HepG2 (cell line): ENCODE results near the gene ARMH4. TPM values are rescaled to one million over a fixed set of nuclear protein-coding genes. Genes with fewer than 3 reads are reported as not detected.

Experiments used
- ELF3 ChIP-seq: IDR thresholded peaks from 2 replicates; pipeline ENCODE4 v1.6.1; 2016; ENCODE audit warnings: missing genetic modification reagents, missing compliant biosample characterization
- HDAC2 ChIP-seq: sonication (generic); formaldehyde crosslinking; IDR thresholded peaks from 2 replicates; pipeline ENCODE4 v1.4.0; 2020; ENCODE audit warnings: missing genetic modification reagents
- MTF1 ChIP-seq: sonication (generic); formaldehyde crosslinking; IDR thresholded peaks from 2 replicates; pipeline ENCODE4 v1.5.0; 2020; ENCODE audit warnings: missing genetic modification reagents
- ZBTB38 ChIP-seq: sonication (generic); formaldehyde crosslinking; IDR thresholded peaks from 2 replicates; pipeline ENCODE4 v1.5.1; 2020; ENCODE audit warnings: mild to moderate bottlenecking, missing genetic modification reagents
- polyA plus RNA-seq, 8 experiments: library from polyadenylated mRNA; depleted of rRNA in 3 of 8; stranded (reverse) in 7 of 8; unstranded in 1 of 8; fragments of >200 nt; fragmentation: Illumina TruSeq in 4 of 8; extraction: Trizol in 4 of 8; gene quantifications; 2 replicates each; pipeline versions ENCODE4 v1.2.1 to v1.2.3, GENCODE V29; 2011 to 2016; ENCODE audit warnings: low read depth in 4 of 8, missing spikeins in 1 of 8, mixed read lengths in 1 of 8; ENCODE audit not compliant: insufficient read depth in 1 of 8
- total RNA-seq, 5 experiments: library from RNA; depleted of rRNA; stranded (reverse); fragments of >200 nt; fragmentation: Illumina TruSeq; extraction: Trizol; gene quantifications; 2 replicates each; pipeline ENCODE4 v1.2.3, GENCODE V29; 2016; ENCODE audit warnings: low read depth in 1 of 5
- TF ChIP-seq, protein P1 (sequence below): sonication (generic); formaldehyde crosslinking; conservative IDR thresholded peaks from 2 replicates; pipeline ENCODE4 v1.4.0; 2020; ENCODE audit warnings: mild to moderate bottlenecking, missing genetic modification reagents, moderate library complexity
- TF ChIP-seq, protein P2 (sequence below): sonication (generic); formaldehyde crosslinking; IDR thresholded peaks from 2 replicates; pipeline ENCODE4 v1.9.0; 2022; ENCODE audit warnings: missing genetic modification reagents, mild to moderate bottlenecking, borderline replicate concordance
- TF ChIP-seq, protein P3 (sequence below): sonication (generic); formaldehyde crosslinking; IDR thresholded peaks from 2 replicates; pipeline ENCODE4 v1.4.0; 2020; ENCODE audit warnings: mild to moderate bottlenecking, low read depth, missing genetic modification reagents
- TF ChIP-seq, protein P4 (sequence below): IDR thresholded peaks from 2 replicates; pipeline ENCODE4 v1.6.1; 2016; ENCODE audit warnings: low read depth
- TF ChIP-seq, protein P5 (sequence below): sonication (generic); formaldehyde crosslinking; IDR thresholded peaks from 2 replicates; pipeline ENCODE4 v1.4.0; 2020; ENCODE audit warnings: missing genetic modification reagents
- TF ChIP-seq, protein P6 (sequence below): sonication (generic); formaldehyde crosslinking; IDR thresholded peaks from 2 replicates; pipeline ENCODE4 v1.9.0; 2021; ENCODE audit warnings: missing genetic modification reagents, borderline replicate concordance

ARMH4 gene
- total and polyA plus RNA-seq, 2 of the 13 experiments (the other 11 are each of a cell fraction or from before 2014, with no cell fraction given) = 0.02 to 0.18 TPM

DNA sequence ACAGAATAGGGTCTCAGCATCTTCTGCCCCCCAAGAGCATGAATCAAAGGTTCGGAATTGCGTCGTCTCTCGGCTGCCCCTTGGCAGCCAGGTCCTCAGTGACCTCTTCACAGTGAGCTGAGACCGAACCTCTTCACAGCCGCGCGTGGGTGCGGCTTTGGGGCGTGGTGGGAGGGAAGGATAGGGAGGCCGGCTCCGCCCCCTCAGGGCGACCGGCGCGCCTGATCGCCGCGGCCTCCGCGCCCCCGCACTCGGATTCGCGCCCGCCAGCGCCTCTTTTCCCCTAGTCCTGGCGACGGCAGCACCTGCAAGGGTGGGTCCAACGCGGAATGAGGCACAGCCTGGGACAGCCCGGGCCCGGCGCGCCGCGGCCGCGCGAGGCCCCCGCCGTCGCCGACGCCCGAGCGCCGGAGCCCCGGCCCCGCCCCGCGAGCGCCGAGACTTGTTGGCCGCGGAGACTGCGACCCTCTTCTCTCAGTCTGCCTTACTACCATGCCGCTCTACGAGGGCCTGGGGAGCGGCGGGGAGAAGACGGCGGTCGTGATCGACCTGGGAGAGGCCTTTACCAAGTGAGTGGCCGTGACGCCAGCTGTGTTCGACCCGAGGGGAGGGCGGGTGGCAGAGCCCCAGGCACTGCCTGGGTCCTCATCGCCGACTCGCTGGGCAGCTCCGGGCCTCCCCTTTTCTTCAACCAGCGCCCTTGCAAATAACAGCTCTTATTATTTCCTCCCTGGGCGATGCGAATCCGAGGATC lies 47.9 kb upstream of the ARMH4 start, which contains the start of gene ACTR10 (continued):
- TF ChIP-seq, protein P1, sequence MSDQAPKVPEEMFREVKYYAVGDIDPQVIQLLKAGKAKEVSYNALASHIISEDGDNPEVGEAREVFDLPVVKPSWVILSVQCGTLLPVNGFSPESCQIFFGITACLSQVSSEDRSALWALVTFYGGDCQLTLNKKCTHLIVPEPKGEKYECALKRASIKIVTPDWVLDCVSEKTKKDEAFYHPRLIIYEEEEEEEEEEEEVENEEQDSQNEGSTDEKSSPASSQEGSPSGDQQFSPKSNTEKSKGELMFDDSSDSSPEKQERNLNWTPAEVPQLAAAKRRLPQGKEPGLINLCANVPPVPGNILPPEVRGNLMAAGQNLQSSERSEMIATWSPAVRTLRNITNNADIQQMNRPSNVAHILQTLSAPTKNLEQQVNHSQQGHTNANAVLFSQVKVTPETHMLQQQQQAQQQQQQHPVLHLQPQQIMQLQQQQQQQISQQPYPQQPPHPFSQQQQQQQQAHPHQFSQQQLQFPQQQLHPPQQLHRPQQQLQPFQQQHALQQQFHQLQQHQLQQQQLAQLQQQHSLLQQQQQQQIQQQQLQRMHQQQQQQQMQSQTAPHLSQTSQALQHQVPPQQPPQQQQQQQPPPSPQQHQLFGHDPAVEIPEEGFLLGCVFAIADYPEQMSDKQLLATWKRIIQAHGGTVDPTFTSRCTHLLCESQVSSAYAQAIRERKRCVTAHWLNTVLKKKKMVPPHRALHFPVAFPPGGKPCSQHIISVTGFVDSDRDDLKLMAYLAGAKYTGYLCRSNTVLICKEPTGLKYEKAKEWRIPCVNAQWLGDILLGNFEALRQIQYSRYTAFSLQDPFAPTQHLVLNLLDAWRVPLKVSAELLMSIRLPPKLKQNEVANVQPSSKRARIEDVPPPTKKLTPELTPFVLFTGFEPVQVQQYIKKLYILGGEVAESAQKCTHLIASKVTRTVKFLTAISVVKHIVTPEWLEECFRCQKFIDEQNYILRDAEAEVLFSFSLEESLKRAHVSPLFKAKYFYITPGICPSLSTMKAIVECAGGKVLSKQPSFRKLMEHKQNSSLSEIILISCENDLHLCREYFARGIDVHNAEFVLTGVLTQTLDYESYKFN (CRISPR knock-in tag) = no peak
- TF ChIP-seq, protein P2, sequence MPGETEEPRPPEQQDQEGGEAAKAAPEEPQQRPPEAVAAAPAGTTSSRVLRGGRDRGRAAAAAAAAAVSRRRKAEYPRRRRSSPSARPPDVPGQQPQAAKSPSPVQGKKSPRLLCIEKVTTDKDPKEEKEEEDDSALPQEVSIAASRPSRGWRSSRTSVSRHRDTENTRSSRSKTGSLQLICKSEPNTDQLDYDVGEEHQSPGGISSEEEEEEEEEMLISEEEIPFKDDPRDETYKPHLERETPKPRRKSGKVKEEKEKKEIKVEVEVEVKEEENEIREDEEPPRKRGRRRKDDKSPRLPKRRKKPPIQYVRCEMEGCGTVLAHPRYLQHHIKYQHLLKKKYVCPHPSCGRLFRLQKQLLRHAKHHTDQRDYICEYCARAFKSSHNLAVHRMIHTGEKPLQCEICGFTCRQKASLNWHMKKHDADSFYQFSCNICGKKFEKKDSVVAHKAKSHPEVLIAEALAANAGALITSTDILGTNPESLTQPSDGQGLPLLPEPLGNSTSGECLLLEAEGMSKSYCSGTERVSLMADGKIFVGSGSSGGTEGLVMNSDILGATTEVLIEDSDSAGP (CRISPR knock-in tag) = peak; percentile 34; the same call in 1 of the 2 replicates
- TF ChIP-seq, protein P3, sequence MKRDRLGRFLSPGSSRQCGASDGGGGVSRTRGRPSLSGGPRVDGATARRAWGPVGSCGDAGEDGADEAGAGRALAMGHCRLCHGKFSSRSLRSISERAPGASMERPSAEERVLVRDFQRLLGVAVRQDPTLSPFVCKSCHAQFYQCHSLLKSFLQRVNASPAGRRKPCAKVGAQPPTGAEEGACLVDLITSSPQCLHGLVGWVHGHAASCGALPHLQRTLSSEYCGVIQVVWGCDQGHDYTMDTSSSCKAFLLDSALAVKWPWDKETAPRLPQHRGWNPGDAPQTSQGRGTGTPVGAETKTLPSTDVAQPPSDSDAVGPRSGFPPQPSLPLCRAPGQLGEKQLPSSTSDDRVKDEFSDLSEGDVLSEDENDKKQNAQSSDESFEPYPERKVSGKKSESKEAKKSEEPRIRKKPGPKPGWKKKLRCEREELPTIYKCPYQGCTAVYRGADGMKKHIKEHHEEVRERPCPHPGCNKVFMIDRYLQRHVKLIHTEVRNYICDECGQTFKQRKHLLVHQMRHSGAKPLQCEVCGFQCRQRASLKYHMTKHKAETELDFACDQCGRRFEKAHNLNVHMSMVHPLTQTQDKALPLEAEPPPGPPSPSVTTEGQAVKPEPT = no peak
- TF ChIP-seq, protein P4, sequence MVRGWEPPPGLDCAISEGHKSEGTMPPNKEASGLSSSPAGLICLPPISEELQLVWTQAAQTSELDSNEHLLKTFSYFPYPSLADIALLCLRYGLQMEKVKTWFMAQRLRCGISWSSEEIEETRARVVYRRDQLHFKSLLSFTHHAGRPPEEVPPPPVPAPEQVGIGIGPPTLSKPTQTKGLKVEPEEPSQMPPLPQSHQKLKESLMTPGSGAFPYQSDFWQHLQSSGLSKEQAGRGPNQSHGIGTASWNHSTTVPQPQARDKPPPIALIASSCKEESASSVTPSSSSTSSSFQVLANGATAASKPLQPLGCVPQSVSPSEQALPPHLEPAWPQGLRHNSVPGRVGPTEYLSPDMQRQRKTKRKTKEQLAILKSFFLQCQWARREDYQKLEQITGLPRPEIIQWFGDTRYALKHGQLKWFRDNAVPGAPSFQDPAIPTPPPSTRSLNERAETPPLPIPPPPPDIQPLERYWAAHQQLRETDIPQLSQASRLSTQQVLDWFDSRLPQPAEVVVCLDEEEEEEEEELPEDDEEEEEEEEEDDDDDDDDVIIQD (CRISPR knock-in tag) = no peak
- TF ChIP-seq, protein P5, sequence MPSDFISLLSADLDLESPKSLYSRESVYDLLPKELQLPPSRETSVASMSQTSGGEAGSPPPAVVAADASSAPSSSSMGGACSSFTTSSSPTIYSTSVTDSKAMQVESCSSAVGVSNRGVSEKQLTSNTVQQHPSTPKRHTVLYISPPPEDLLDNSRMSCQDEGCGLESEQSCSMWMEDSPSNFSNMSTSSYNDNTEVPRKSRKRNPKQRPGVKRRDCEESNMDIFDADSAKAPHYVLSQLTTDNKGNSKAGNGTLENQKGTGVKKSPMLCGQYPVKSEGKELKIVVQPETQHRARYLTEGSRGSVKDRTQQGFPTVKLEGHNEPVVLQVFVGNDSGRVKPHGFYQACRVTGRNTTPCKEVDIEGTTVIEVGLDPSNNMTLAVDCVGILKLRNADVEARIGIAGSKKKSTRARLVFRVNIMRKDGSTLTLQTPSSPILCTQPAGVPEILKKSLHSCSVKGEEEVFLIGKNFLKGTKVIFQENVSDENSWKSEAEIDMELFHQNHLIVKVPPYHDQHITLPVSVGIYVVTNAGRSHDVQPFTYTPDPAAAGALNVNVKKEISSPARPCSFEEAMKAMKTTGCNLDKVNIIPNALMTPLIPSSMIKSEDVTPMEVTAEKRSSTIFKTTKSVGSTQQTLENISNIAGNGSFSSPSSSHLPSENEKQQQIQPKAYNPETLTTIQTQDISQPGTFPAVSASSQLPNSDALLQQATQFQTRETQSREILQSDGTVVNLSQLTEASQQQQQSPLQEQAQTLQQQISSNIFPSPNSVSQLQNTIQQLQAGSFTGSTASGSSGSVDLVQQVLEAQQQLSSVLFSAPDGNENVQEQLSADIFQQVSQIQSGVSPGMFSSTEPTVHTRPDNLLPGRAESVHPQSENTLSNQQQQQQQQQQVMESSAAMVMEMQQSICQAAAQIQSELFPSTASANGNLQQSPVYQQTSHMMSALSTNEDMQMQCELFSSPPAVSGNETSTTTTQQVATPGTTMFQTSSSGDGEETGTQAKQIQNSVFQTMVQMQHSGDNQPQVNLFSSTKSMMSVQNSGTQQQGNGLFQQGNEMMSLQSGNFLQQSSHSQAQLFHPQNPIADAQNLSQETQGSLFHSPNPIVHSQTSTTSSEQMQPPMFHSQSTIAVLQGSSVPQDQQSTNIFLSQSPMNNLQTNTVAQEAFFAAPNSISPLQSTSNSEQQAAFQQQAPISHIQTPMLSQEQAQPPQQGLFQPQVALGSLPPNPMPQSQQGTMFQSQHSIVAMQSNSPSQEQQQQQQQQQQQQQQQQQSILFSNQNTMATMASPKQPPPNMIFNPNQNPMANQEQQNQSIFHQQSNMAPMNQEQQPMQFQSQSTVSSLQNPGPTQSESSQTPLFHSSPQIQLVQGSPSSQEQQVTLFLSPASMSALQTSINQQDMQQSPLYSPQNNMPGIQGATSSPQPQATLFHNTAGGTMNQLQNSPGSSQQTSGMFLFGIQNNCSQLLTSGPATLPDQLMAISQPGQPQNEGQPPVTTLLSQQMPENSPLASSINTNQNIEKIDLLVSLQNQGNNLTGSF (CRISPR knock-in tag) = no peak
- TF ChIP-seq MTF1 (no peak), ZBTB38 (CRISPR knock-in tag) (peak; percentile 55; the same call in 1 of the 2 replicates), HDAC2 (no peak), ELF3 (CRISPR knock-in tag) (no peak)
- TF ChIP-seq, protein P6, sequence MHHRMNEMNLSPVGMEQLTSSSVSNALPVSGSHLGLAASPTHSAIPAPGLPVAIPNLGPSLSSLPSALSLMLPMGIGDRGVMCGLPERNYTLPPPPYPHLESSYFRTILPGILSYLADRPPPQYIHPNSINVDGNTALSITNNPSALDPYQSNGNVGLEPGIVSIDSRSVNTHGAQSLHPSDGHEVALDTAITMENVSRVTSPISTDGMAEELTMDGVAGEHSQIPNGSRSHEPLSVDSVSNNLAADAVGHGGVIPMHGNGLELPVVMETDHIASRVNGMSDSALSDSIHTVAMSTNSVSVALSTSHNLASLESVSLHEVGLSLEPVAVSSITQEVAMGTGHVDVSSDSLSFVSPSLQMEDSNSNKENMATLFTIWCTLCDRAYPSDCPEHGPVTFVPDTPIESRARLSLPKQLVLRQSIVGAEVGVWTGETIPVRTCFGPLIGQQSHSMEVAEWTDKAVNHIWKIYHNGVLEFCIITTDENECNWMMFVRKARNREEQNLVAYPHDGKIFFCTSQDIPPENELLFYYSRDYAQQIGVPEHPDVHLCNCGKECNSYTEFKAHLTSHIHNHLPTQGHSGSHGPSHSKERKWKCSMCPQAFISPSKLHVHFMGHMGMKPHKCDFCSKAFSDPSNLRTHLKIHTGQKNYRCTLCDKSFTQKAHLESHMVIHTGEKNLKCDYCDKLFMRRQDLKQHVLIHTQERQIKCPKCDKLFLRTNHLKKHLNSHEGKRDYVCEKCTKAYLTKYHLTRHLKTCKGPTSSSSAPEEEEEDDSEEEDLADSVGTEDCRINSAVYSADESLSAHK = no peak
